VCaP (cell line): ENCODE measurements around the gene MARCHF3.

Source experiments
- H3K27ac ChIP-seq: fragments of 450-650 bp; 2 replicates; pipeline ENCODE4 v1.5.1; 2017
- TF ChIP-seq, protein P1 (sequence below): fragments of 450-650 bp; conservative IDR thresholded peaks from 2 replicates; pipeline ENCODE4 v1.5.1; 2017; ENCODE audit warnings: mild to moderate bottlenecking, moderate library complexity

The MARCHF3 gene

DNA sequence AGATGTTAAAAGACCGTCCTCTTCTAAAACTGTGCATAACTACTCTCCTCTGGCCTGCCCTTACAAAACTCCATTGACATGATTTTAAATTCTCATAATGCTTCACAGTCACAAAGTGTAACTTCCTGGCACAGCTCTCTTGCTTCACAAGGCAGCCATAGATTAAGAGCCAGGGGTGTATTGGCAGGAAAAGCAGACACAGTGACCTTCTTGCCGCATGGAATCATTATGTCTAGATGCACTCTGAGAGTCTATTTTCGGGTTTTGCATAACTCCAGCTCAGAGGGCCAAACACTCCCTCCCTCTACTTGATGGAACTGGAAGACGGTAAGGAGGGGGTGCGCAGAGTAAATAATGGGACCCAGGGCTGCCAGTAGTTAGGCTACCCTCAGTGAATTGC lies 110.1 kb downstream of the MARCHF3 start:
- TF ChIP-seq, protein P1, sequence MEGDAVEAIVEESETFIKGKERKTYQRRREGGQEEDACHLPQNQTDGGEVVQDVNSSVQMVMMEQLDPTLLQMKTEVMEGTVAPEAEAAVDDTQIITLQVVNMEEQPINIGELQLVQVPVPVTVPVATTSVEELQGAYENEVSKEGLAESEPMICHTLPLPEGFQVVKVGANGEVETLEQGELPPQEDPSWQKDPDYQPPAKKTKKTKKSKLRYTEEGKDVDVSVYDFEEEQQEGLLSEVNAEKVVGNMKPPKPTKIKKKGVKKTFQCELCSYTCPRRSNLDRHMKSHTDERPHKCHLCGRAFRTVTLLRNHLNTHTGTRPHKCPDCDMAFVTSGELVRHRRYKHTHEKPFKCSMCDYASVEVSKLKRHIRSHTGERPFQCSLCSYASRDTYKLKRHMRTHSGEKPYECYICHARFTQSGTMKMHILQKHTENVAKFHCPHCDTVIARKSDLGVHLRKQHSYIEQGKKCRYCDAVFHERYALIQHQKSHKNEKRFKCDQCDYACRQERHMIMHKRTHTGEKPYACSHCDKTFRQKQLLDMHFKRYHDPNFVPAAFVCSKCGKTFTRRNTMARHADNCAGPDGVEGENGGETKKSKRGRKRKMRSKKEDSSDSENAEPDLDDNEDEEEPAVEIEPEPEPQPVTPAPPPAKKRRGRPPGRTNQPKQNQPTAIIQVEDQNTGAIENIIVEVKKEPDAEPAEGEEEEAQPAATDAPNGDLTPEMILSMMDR, result no peak
- H3K27ac ChIP-seq, result no peak overlapping the region

GRCh38 chr5:126919566-126919965 lies 110.8 kb downstream of the MARCHF3 start:
- TF ChIP-seq, protein P1, result no peak
- no peak overlapping the region for H3K27ac ChIP-seq

- TF ChIP-seq, protein P1, result no peak
- H3K27ac ChIP-seq, result no peak overlapping the region
Measured at GRCh38 chr5:126918615-126918957, 111.8 kb downstream of the MARCHF3 start.

- H3K27ac ChIP-seq, result no peak overlapping the region
- TF ChIP-seq, protein P1, result no peak
Measured at GRCh38 chr5:126917918-126918614, 112.3 kb downstream of the MARCHF3 start.

DNA sequence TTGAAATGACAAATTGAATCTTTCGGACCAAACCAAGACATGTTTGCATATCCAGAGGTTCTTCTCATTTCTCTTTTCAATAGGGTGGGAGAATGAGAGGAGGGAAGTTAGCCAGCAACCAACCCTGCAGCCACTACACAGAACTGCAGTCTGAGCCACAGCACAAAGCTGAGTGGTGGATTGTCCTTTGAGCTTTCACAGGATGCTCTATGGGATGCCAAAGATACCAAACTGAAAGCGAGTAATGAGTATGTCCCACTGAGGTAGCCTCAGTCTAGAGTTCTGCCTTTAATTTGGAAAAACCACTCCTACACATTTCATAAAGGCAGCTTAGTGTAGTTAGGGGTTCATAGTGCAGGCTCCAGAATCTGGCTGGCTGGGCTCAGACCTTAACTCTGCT lies 114.9 kb downstream of the MARCHF3 start:
- H3K27ac ChIP-seq, result no peak overlapping the region
- TF ChIP-seq, protein P1, result no peak

GRCh38 chr5:126914801-126915436 lies 115.4 kb downstream of the MARCHF3 start:
- TF ChIP-seq, protein P1, result no peak
- no peak overlapping the region for H3K27ac ChIP-seq

- no peak overlapping the region for H3K27ac ChIP-seq
- TF ChIP-seq, protein P1, result no peak
Measured at GRCh38 chr5:126912616-126913200, 117.7 kb downstream of the MARCHF3 start.
